SU-DHL-6 (cell line): ENCODE data around the gene TRIM63.

Experiments used
- H2AFZ ChIP-seq: fragments of 200-600 bp; sonication (generic); 2 replicates; pipeline ENCODE4 v1.6.1; 2014; ENCODE audit warnings: low read depth, mild to moderate bottlenecking, moderate library complexity, mixed read lengths, antibody characterized with exemption, low read length; ENCODE audit not compliant: severe bottlenecking
- H3F3A ChIP-seq: fragments of 200-600 bp; shearing (Covaris generic); 2 replicates; pipeline ENCODE4 v1.6.0; 2016; ENCODE audit warnings: antibody characterized with exemption, mild to moderate bottlenecking; ENCODE audit not compliant: insufficient read depth
- H3K27ac ChIP-seq: fragments of 200-600 bp; sonication (generic); 2 replicates; pipeline ENCODE4 v1.5.1; 2016; ENCODE audit warnings: low read depth, mild to moderate bottlenecking, low read length, moderate library complexity, mixed read lengths
- H3K27me3 ChIP-seq: fragments of 200-600 bp; sonication (generic), shearing (Covaris generic); 2 replicates; pipeline ENCODE4 v1.6.0; 2014; ENCODE audit warnings: mild to moderate bottlenecking, low read length
- H3K36me3 ChIP-seq: fragments of 200-600 bp; sonication (generic); 2 replicates; pipeline ENCODE4 v1.6.1; 2014; ENCODE audit warnings: mild to moderate bottlenecking, low read length, mixed read lengths
- H3K4me2 ChIP-seq: fragments of 300-600, 200-600 bp; shearing (Covaris generic), sonication (generic); 2 replicates; pipeline ENCODE4 v1.6.0; 2014; ENCODE audit warnings: low read length, low read depth, mild to moderate bottlenecking; ENCODE audit not compliant: poor library complexity, severe bottlenecking
- H3K4me3 ChIP-seq: fragments of 200-600 bp; sonication (generic); 2 replicates; pipeline ENCODE4 v1.5.1; 2014; ENCODE audit warnings: antibody characterized with exemption, low read length, mild to moderate bottlenecking, mixed read lengths; ENCODE audit not compliant: insufficient read depth, poor library complexity, severe bottlenecking
- H3K79me2 ChIP-seq: fragments of 200-600 bp; sonication (generic); 2 replicates; pipeline ENCODE4 v1.6.1; 2014; ENCODE audit warnings: mild to moderate bottlenecking, low read length, moderate library complexity; ENCODE audit not compliant: insufficient read depth
- H3K9ac ChIP-seq: fragments of 200-600 bp; sonication (generic); 2 replicates; pipeline ENCODE4 v1.7.0; 2014; ENCODE audit warnings: mild to moderate bottlenecking, low read length
- H3K9me2 ChIP-seq: fragments of 200-600 bp; sonication (generic); replicated peaks from 2 replicates; pipeline ENCODE4 v1.6.1; 2014; ENCODE audit warnings: low read length; ENCODE audit not compliant: insufficient read depth
- H3K9me3 ChIP-seq: fragments of 200-600 bp; sonication (generic); 2 replicates; pipeline ENCODE4 v1.6.1; 2014; ENCODE audit warnings: low read length, mixed read lengths; ENCODE audit not compliant: insufficient read depth
- H4K20me1 ChIP-seq: fragments of 200-600 bp; sonication (generic); 2 replicates; pipeline ENCODE4 v1.6.1; 2014; ENCODE audit warnings: low read depth, mild to moderate bottlenecking, antibody characterized with exemption, low read length, moderate library complexity, mixed read lengths
- EZH2phosphoT487 ChIP-seq: fragments of 200-600 bp; sonication (generic), shearing (Covaris generic); conservative IDR thresholded peaks from 2 replicates; pipeline ENCODE4 v1.6.1; 2018; ENCODE audit warnings: mild to moderate bottlenecking, antibody characterized with exemption, low read length, moderate library complexity, mixed read lengths
- TF ChIP-seq, protein P1 (sequence below): fragments of 200-600 bp; sonication (generic); IDR thresholded peaks from one replicate; pipeline ENCODE4 v1.5.1; 2017; ENCODE audit warnings: antibody characterized with exemption, mild to moderate bottlenecking, low read length, moderate library complexity; ENCODE audit not compliant: insufficient read depth, poor library complexity, severe bottlenecking

Gene TRIM63

DNA sequence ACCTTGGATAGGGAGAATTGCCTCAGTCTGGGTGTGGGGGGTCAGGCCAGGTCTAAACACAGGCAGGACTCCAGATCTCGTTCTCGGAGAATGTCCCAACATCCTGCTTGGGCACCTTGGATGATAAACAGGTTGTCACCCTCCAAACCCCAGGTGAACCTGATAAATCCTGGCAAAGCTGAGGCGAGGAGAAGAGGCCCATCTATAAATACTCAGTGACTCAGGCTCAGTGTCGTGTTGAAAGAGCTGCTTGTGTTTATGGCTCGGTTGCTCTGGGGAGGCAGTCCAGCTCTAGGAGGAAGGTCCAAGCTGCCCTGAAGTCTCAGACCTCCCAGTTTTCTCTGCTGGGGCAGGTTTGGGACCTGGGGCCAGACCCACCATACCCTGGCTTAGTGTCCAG lies 15.8 kb upstream of the TRIM63 start:
- Histone ChIP-seq H3K4me2 (no peak overlapping the region), H3K27ac (no peak overlapping the region)

DNA sequence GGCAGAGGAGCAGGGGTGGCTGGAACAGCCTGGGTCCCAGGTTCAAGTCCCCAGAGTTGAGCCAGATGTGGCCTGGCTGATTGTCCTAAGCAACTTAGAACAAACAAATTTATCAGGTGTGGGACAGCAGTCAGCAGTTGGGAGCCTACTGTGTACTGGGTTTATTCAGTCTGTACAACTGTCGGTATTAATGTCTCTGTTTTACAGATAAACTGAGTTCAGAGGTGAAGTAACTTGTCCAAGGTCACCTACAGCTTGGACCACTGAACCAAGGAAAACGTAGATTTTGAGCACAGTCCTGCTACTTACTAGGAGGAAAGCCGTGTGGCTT lies 14.6 kb upstream of the TRIM63 start:
- H3F3A ChIP-seq, result no peaks in the 10 kb centered on the region
- H3K79me2 ChIP-seq, result no peaks in the 10 kb centered on the region
- no peaks in the 10 kb centered on the region for H3K36me3 ChIP-seq
- TF ChIP-seq EZH2phosphoT487, result no peak
- TF ChIP-seq, protein P1, sequence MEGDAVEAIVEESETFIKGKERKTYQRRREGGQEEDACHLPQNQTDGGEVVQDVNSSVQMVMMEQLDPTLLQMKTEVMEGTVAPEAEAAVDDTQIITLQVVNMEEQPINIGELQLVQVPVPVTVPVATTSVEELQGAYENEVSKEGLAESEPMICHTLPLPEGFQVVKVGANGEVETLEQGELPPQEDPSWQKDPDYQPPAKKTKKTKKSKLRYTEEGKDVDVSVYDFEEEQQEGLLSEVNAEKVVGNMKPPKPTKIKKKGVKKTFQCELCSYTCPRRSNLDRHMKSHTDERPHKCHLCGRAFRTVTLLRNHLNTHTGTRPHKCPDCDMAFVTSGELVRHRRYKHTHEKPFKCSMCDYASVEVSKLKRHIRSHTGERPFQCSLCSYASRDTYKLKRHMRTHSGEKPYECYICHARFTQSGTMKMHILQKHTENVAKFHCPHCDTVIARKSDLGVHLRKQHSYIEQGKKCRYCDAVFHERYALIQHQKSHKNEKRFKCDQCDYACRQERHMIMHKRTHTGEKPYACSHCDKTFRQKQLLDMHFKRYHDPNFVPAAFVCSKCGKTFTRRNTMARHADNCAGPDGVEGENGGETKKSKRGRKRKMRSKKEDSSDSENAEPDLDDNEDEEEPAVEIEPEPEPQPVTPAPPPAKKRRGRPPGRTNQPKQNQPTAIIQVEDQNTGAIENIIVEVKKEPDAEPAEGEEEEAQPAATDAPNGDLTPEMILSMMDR, result no peak
- H4K20me1 ChIP-seq, result no peaks in the 10 kb centered on the region
- no peaks in the 10 kb centered on the region for H3K9me3 ChIP-seq
- H2AFZ ChIP-seq, result no peak overlapping the region
- no peak overlapping the region for H3K27ac ChIP-seq
- H3K9me2 ChIP-seq, result no peaks in the 10 kb centered on the region
- H3K4me2 ChIP-seq, result no peak overlapping the region
- H3K9ac ChIP-seq, result no peak overlapping the region
- no peaks in the 10 kb centered on the region for H3K27me3 ChIP-seq
- H3K4me3 ChIP-seq, result no peak overlapping the region

More for the DNA sequence above, 15.8 kb upstream of the TRIM63 start:
- Histone ChIP-seq H2AFZ (no peak overlapping the region), H3K79me2 (no peaks in the 10 kb centered on the region), H3K9me2 (no peaks in the 10 kb centered on the region), H3K9me3 (no peaks in the 10 kb centered on the region), H3K36me3 (no peaks in the 10 kb centered on the region), H3K9ac (no peak overlapping the region), H4K20me1 (no peaks in the 10 kb centered on the region), H3F3A (no peaks in the 10 kb centered on the region), H3K27me3 (no peaks in the 10 kb centered on the region), H3K4me3 (no peak overlapping the region)
- TF ChIP-seq, protein P1, result no peak
- no peak for TF ChIP-seq EZH2phosphoT487

DNA sequence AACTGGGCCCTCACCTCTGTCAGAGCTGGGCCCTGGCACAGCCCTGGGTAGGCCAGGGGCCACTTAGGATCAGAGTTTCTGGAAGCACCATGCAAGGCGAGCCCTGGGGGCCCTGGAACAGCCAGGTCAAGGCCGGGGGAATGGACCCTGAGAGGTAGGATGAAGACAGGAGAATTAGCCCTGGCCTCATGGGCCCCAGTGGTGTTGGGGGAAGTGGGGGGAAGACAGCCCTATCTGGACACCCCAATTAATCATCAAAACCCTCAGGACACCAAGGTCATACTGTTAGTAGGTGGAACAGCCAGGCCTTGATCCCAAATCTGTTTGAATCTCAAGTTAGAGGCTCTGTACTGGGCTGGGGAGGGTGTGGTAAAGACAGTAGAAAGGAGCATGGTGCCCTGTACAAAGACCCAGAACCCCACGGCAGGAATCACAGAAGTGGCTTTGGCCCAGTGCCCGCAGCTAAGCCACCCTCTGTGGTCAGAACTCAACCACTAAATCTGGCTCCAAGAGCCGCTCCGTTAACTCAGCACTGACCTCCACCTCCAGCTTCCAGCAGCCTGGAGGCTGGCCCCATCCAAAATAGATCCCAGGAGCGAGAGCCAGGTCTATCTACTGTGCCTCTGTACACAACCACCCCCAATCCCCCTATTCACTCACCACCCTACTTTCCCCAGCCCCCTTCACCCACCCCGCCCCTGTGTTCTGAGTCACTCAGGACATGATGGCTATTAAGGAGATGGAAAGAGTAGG lies 14.0 kb upstream of the TRIM63 start:
- no peaks in the 10 kb centered on the region for H3K79me2 ChIP-seq
- no peak overlapping the region for H3K9ac ChIP-seq
- H3K9me2 ChIP-seq, result no peaks in the 10 kb centered on the region
- H3K9me3 ChIP-seq, result no peaks in the 10 kb centered on the region
- H2AFZ ChIP-seq, result no peak overlapping the region
- no peaks in the 10 kb centered on the region for H3K27me3 ChIP-seq
- H3K27ac ChIP-seq, result no peak overlapping the region
- no peak overlapping the region for H3K4me2 ChIP-seq
- H3K4me3 ChIP-seq, result no peak overlapping the region
- H4K20me1 ChIP-seq, result no peaks in the 10 kb centered on the region
- TF ChIP-seq, protein P1, result no peak
- no peak for TF ChIP-seq EZH2phosphoT487
- H3K36me3 ChIP-seq, result no peaks in the 10 kb centered on the region
- H3F3A ChIP-seq, result no peaks in the 10 kb centered on the region
